HEK293 (cell line): ENCODE measurements around the gene CORO7.

Source experiments
- GLIS2 ChIP-seq: fragments of 450-650 bp; formaldehyde crosslinking; IDR thresholded peaks from 2 replicates; pipeline ENCODE4 v1.5.1; 2016; ENCODE audit warnings: missing biosample characterization, missing genetic modification characterization
- HOXA7 ChIP-seq: sonication (generic); formaldehyde crosslinking; IDR thresholded peaks from 2 replicates; pipeline ENCODE4 v1.8.1; 2022; ENCODE audit warnings: missing genetic modification reagents, borderline replicate concordance
- PRDM1 ChIP-seq: fragments of 450-650 bp; formaldehyde crosslinking; IDR thresholded peaks from 2 replicates; pipeline ENCODE4; 2016; ENCODE audit warnings: missing biosample characterization, missing genetic modification characterization
- SP3 ChIP-seq: fragments of 450-650 bp; formaldehyde crosslinking; IDR thresholded peaks from 2 replicates; pipeline ENCODE4 v1.5.1; 2016; ENCODE audit warnings: missing biosample characterization, missing genetic modification characterization
- SP7 ChIP-seq: fragments of 450-650 bp; formaldehyde crosslinking; IDR thresholded peaks from 2 replicates; pipeline ENCODE4 v1.5.1; 2016; ENCODE audit warnings: missing biosample characterization, missing genetic modification characterization
- TSHZ1 ChIP-seq: fragments of 450-650 bp; formaldehyde crosslinking; IDR thresholded peaks from 2 replicates; pipeline ENCODE4 v1.5.1; 2016; ENCODE audit warnings: missing biosample characterization, missing genetic modification characterization, borderline replicate concordance
- WT1 ChIP-seq: fragments of 450-650 bp; formaldehyde crosslinking; IDR thresholded peaks from 2 replicates; pipeline ENCODE4 v1.5.1; 2016; ENCODE audit warnings: missing biosample characterization, missing genetic modification characterization
- YY1 ChIP-seq: fragments of 450-650 bp; formaldehyde crosslinking; IDR thresholded peaks from 2 replicates; pipeline ENCODE4 v1.5.1; 2018; ENCODE audit warnings: missing biosample characterization, missing genetic modification characterization
- ZBTB1 ChIP-seq: fragments of 450-650 bp; formaldehyde crosslinking; IDR thresholded peaks from 2 replicates; pipeline ENCODE4 v1.5.1; 2016; ENCODE audit warnings: missing biosample characterization, missing genetic modification characterization
- ZBTB17 ChIP-seq: fragments of 450-650 bp; formaldehyde crosslinking; IDR thresholded peaks from 2 replicates; pipeline ENCODE4 v1.5.1; 2016; ENCODE audit warnings: missing biosample characterization, missing genetic modification characterization
- ZNF132 ChIP-seq: fragments of 450-650 bp; formaldehyde crosslinking; IDR thresholded peaks from 2 replicates; pipeline ENCODE4 v1.5.1; 2017; ENCODE audit warnings: missing biosample characterization, missing genetic modification characterization, borderline replicate concordance
- ZNF174 ChIP-seq: fragments of 450-650 bp; formaldehyde crosslinking; IDR thresholded peaks from 2 replicates; pipeline ENCODE4 v1.5.0; 2017; ENCODE audit warnings: missing biosample characterization, mild to moderate bottlenecking, missing genetic modification characterization
- ZNF202 ChIP-seq: fragments of 450-650 bp; formaldehyde crosslinking; IDR thresholded peaks from 2 replicates; pipeline ENCODE4 v1.5.1; 2016; ENCODE audit warnings: missing biosample characterization, missing genetic modification characterization, borderline replicate concordance
- ZNF248 ChIP-seq: fragments of 450-650 bp; formaldehyde crosslinking; IDR thresholded peaks from 2 replicates; pipeline ENCODE4 v1.5.1; 2017; ENCODE audit warnings: missing biosample characterization, missing genetic modification characterization
- ZNF311 ChIP-seq: fragments of 450-650 bp; formaldehyde crosslinking; IDR thresholded peaks from 2 replicates; pipeline ENCODE4 v1.5.1; 2017; ENCODE audit warnings: missing biosample characterization, missing genetic modification characterization, borderline replicate concordance
- ZNF354C ChIP-seq: fragments of 450-650 bp; formaldehyde crosslinking; IDR thresholded peaks from 2 replicates; pipeline ENCODE4 v1.5.1; 2016; ENCODE audit warnings: missing biosample characterization, missing genetic modification characterization, low read depth, borderline replicate concordance
- ZNF501 ChIP-seq: fragments of 450-650 bp; formaldehyde crosslinking; IDR thresholded peaks from 2 replicates; pipeline ENCODE4 v1.5.1; 2016; ENCODE audit warnings: missing biosample characterization, missing genetic modification characterization
- ZNF514 ChIP-seq: fragments of 450-650 bp; formaldehyde crosslinking; IDR thresholded peaks from 2 replicates; pipeline ENCODE4 v1.5.1; 2016; ENCODE audit warnings: missing biosample characterization, missing genetic modification characterization
- ZNF544 ChIP-seq: fragments of 450-650 bp; formaldehyde crosslinking; IDR thresholded peaks from 2 replicates; pipeline ENCODE4 v1.5.0; 2017; ENCODE audit warnings: missing biosample characterization, missing genetic modification characterization
- ZNF596 ChIP-seq: fragments of 450-650 bp; IDR thresholded peaks from 2 replicates; pipeline ENCODE4 v1.5.0; 2018; ENCODE audit warnings: missing biosample characterization, mild to moderate bottlenecking, missing genetic modification characterization, moderate library complexity
- ZNF629 ChIP-seq: fragments of 450-650 bp; formaldehyde crosslinking; IDR thresholded peaks from 2 replicates; pipeline ENCODE4 v1.5.1; 2017; ENCODE audit warnings: missing biosample characterization, missing genetic modification characterization
- ZNF658 ChIP-seq: fragments of 450-650 bp; formaldehyde crosslinking; IDR thresholded peaks from 2 replicates; pipeline ENCODE4; 2016; ENCODE audit warnings: missing biosample characterization, missing genetic modification characterization
- ZNF830 ChIP-seq: fragments of 450-650 bp; IDR thresholded peaks from 2 replicates; pipeline ENCODE4 v1.5.0; 2018; ENCODE audit warnings: missing biosample characterization, missing genetic modification characterization, low read depth, mild to moderate bottlenecking, moderate library complexity
- ZSCAN16 ChIP-seq: fragments of 450-650 bp; formaldehyde crosslinking; IDR thresholded peaks from 2 replicates; pipeline ENCODE4 v1.5.1; 2016; ENCODE audit warnings: missing biosample characterization, missing genetic modification characterization
- TF ChIP-seq, protein P1 (sequence below): fragments of 450-650 bp; formaldehyde crosslinking; conservative IDR thresholded peaks from 2 replicates; pipeline ENCODE4 v1.5.1; 2016; ENCODE audit warnings: low read depth, missing biosample characterization, missing genetic modification characterization
- TF ChIP-seq, protein P2 (sequence below): fragments of 450-650 bp; formaldehyde crosslinking; IDR thresholded peaks from 2 replicates; pipeline ENCODE4 v1.5.1; 2016; ENCODE audit warnings: missing biosample characterization, missing genetic modification characterization
- TF ChIP-seq, protein P3 (sequence below): fragments of 450-650 bp; formaldehyde crosslinking; IDR thresholded peaks from 2 replicates; pipeline ENCODE4 v1.5.0; 2017; ENCODE audit warnings: missing biosample characterization, missing genetic modification characterization, borderline replicate concordance

CORO7 gene

GRCh38 chr16:4315186-4316107 lies 100.9 kb downstream of the CORO7 start, which contains the start of gene GLIS2 (continued):
- TF ChIP-seq ZBTB1 (tag by site-specific recombination), result no peak
- no peak for TF ChIP-seq ZSCAN16 (tag by site-specific recombination)
- TF ChIP-seq ZNF830 (tag by site-specific recombination), result no peak
- TF ChIP-seq HOXA7 (CRISPR knock-in tag), result no peak
- TF ChIP-seq, protein P1, sequence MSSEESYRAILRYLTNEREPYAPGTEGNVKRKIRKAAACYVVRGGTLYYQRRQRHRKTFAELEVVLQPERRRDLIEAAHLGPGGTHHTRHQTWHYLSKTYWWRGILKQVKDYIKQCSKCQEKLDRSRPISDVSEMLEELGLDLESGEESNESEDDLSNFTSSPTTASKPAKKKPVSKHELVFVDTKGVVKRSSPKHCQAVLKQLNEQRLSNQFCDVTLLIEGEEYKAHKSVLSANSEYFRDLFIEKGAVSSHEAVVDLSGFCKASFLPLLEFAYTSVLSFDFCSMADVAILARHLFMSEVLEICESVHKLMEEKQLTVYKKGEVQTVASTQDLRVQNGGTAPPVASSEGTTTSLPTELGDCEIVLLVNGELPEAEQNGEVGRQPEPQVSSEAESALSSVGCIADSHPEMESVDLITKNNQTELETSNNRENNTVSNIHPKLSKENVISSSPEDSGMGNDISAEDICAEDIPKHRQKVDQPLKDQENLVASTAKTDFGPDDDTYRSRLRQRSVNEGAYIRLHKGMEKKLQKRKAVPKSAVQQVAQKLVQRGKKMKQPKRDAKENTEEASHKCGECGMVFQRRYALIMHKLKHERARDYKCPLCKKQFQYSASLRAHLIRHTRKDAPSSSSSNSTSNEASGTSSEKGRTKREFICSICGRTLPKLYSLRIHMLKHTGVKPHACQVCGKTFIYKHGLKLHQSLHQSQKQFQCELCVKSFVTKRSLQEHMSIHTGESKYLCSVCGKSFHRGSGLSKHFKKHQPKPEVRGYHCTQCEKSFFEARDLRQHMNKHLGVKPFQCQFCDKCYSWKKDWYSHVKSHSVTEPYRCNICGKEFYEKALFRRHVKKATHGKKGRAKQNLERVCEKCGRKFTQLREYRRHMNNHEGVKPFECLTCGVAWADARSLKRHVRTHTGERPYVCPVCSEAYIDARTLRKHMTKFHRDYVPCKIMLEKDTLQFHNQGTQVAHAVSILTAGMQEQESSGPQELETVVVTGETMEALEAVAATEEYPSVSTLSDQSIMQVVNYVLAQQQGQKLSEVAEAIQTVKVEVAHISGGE (tag by site-specific recombination), result no peak
- TF ChIP-seq WT1 (tag by site-specific recombination), result no peak
- no peak for TF ChIP-seq ZNF248 (tag by site-specific recombination)
- TF ChIP-seq, protein P2, sequence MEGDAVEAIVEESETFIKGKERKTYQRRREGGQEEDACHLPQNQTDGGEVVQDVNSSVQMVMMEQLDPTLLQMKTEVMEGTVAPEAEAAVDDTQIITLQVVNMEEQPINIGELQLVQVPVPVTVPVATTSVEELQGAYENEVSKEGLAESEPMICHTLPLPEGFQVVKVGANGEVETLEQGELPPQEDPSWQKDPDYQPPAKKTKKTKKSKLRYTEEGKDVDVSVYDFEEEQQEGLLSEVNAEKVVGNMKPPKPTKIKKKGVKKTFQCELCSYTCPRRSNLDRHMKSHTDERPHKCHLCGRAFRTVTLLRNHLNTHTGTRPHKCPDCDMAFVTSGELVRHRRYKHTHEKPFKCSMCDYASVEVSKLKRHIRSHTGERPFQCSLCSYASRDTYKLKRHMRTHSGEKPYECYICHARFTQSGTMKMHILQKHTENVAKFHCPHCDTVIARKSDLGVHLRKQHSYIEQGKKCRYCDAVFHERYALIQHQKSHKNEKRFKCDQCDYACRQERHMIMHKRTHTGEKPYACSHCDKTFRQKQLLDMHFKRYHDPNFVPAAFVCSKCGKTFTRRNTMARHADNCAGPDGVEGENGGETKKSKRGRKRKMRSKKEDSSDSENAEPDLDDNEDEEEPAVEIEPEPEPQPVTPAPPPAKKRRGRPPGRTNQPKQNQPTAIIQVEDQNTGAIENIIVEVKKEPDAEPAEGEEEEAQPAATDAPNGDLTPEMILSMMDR (tag by site-specific recombination), result no peak
- no peak for TF ChIP-seq ZNF629 (tag by site-specific recombination)
- no peak for TF ChIP-seq ZNF311 (tag by site-specific recombination)
- no peak for TF ChIP-seq PRDM1 (tag by site-specific recombination)
- TF ChIP-seq ZNF132 (tag by site-specific recombination), result no peak
- TF ChIP-seq YY1, result 0 out of 2 replicates have a peak, but pooled peaks have one; percentile 21
- peak; percentile 48 for TF ChIP-seq GLIS2 (tag by site-specific recombination)
- TF ChIP-seq ZNF174 (tag by site-specific recombination), result no peak
- TF ChIP-seq SP3, result peak; percentile 64
- no peak for TF ChIP-seq ZBTB17 (tag by site-specific recombination)
- no peak; the same call in 1 of the 2 replicates for TF ChIP-seq SP7 (tag by site-specific recombination)
- no peak for TF ChIP-seq TSHZ1
- TF ChIP-seq, protein P3, sequence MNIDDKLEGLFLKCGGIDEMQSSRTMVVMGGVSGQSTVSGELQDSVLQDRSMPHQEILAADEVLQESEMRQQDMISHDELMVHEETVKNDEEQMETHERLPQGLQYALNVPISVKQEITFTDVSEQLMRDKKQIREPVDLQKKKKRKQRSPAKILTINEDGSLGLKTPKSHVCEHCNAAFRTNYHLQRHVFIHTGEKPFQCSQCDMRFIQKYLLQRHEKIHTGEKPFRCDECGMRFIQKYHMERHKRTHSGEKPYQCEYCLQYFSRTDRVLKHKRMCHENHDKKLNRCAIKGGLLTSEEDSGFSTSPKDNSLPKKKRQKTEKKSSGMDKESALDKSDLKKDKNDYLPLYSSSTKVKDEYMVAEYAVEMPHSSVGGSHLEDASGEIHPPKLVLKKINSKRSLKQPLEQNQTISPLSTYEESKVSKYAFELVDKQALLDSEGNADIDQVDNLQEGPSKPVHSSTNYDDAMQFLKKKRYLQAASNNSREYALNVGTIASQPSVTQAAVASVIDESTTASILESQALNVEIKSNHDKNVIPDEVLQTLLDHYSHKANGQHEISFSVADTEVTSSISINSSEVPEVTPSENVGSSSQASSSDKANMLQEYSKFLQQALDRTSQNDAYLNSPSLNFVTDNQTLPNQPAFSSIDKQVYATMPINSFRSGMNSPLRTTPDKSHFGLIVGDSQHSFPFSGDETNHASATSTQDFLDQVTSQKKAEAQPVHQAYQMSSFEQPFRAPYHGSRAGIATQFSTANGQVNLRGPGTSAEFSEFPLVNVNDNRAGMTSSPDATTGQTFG (tag by site-specific recombination), result no peak
- no peak for TF ChIP-seq ZNF354C (tag by site-specific recombination)
- TF ChIP-seq ZNF501 (tag by site-specific recombination), result no peak; the same call in 1 of the 2 replicates
- TF ChIP-seq ZNF658 (tag by site-specific recombination), result no peak
- TF ChIP-seq ZNF514, result no peak
- no peak for TF ChIP-seq ZNF544 (tag by site-specific recombination)
- TF ChIP-seq ZNF202, result no peak
- peak; percentile 68 for TF ChIP-seq ZNF596 (tag by site-specific recombination)
